NOMO-1 treated with DMSO at 0.1 percent for 48 hours (cell line): Measurements from ENCODE around the gene MARCHF5.
A peak's percentile ranks its signal among the peaks of the same experiment; 100 is the strongest.
"Not testable (repeated sequence)": the region's sequence is repeated elsewhere in the genome, so short reads cannot be mapped to it uniquely, and the experiment has no call there.

Experiments used
- DNase-seq: peaks from one replicate; lab custom pipeline; 2025; ENCODE audit not compliant: unreplicated experiment; lab: John Stamatoyannopoulos, UW

MARCHF5 gene

GRCh38 chr10:92385831-92386230 lies 94.9 kb downstream of the MARCHF5 start:
- DNase-seq, result peak; percentile 78

GRCh38 chr10:92387289-92387940 lies 96.4 kb downstream of the MARCHF5 start:
- DNase-seq, result peak; percentile 17

GRCh38 chr10:92393173-92393572 lies 102.2 kb downstream of the MARCHF5 start:
- DNase-seq, result not testable (repeated sequence)

- DNase-seq, result no peak
Measured at GRCh38 chr10:92395271-92395670, 104.3 kb downstream of the MARCHF5 start.

- DNase-seq, result not testable (repeated sequence)
Measured at GRCh38 chr10:92402234-92402633, 111.3 kb downstream of the MARCHF5 start.
